ENCODE data around the gene CBR3. TPM values are rescaled to one million over a fixed set of nuclear protein-coding genes. Genes with fewer than 3 reads are reported as not detected.

CBR3 gene
- total and polyA plus RNA-seq, 2 donors (not counting 1 experiment from before 2014, with no cell fraction given) = 1.9 to 11.3 TPM

DNA sequence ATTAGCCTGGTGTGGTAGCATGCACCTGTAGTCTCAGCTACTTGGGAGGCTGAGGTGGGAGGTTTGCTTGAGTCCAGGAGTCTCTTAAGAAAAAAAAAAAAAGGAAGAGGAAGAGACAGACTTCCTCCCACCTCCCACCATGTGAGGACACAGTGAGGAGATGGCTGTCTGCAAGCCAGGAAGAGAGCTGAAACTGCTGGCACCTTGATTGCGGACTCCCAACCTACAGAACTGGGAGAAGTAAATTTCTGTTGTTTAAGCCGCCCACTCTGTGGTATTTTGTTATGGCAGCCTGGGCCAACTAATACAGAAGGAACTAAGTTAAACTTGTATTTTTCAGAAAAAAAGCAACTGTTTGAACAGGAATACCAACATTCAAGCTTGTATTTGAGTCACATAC is 43.5 kb downstream of the CBR3 start:
- no CpG with 5 or more reads among the region's 2 CpGs for WGBS (ENCODE audit: insufficient coverage)

DNA sequence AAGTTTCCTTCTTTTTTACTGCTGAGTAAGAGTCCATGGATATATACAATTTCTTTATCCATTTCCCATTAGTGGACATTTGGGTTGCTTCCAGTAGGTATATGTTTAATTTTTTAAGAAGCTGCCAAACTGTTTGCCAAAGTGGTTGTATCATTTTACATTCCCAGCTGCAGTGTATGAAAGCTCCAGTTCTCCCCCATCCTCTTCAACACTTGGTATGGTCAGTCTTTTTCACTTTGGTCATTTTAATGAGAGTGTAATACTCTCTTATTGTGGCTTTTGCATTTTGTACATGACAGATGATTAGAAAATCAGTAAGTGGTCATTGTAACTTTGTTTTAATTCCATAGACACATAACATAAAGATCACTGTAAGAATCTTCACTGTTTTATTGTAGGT is 44.3 kb downstream of the CBR3 start:
- Histone ChIP-seq H4K20me1 (ENCODE audit: control insufficient read depth, insufficient read depth, low read length, poor library complexity, severe bottlenecking) (peaks cover 31% of the 10 kb centered on the region), H3K9ac (ENCODE audit: low read length) (no peak overlapping the region), H3K4me2 (replicated peaks; ENCODE audit: low read depth, low read length, poor library complexity, severe bottlenecking) (no peak overlapping the region), H3K27me3 (replicated peaks in 1 of 4; ENCODE audit: control extremely low read depth in 1 of 4, control insufficient read depth in 3 of 4, insufficient read depth in 4 of 4, low read length in 3 of 4) (no peaks in the 10 kb centered on the region), H3K27ac (ENCODE audit: low read length in 2 of 2) (no peak overlapping the region), H3K9me3 (ENCODE audit: control extremely low read depth in 1 of 3, control insufficient read depth in 2 of 3, insufficient read depth in 1 of 3, low read length in 2 of 3) (no peaks in the 10 kb centered on the region), H3K4me3 (ENCODE audit: control extremely low read depth in 1 of 5, extremely low read depth in 1 of 5, insufficient read depth in 1 of 5, low read depth in 2 of 5, low read length in 4 of 5) (no peak overlapping the region), H3K36me3 (replicated peaks in 1 of 2; ENCODE audit: control extremely low read depth in 1 of 2, control insufficient read depth in 1 of 2, extremely low read depth in 1 of 2, insufficient read depth in 2 of 2, low read length in 1 of 2) (peaks cover 4 to 42% of the 10 kb centered on the region in 2 experiments), H2AFZ (ENCODE audit: insufficient read depth, low read depth, low read length, poor library complexity, severe bottlenecking) (no peak overlapping the region), H3K4me1 (ENCODE audit: control insufficient read depth in 2 of 2, insufficient read depth in 2 of 2, low read length in 2 of 2) (peaks cover 21 to 29% of the 10 kb centered on the region in 2 donors), H3K79me2 (ENCODE audit: control insufficient read depth, insufficient read depth, low read length) (peaks cover 75% of the 10 kb centered on the region)
- intact Hi-C loops (cut with micrococcal nuclease) = no loop called here
- no peaks in the 10 kb centered on the region for H3K27me3 Mint-ChIP-seq
- ATAC-seq (ENCODE audit: low read depth) (no peak), DNase-seq (no peak)
- peaks cover 42% of the 10 kb centered on the region for H3K4me1 Mint-ChIP-seq
- H3K9me3 Mint-ChIP-seq (ENCODE audit: insufficient read depth) = no peaks in the 10 kb centered on the region
- ChIA-PET POLR2A (no interaction called here), CTCF (interaction anchor here (0.6 kb wide), 1 partner anchor 276 kb away, joined by 4 read pairs; no protein-coding TSS in a partner anchor)
- no peak for TF ChIP-seq EZH2 (IDR thresholded peaks at IDR 0.05; ENCODE audit: borderline replicate concordance, insufficient read depth, low read depth, low read length, poor library complexity, severe bottlenecking)
- TF ChIP-seq, protein P1, sequence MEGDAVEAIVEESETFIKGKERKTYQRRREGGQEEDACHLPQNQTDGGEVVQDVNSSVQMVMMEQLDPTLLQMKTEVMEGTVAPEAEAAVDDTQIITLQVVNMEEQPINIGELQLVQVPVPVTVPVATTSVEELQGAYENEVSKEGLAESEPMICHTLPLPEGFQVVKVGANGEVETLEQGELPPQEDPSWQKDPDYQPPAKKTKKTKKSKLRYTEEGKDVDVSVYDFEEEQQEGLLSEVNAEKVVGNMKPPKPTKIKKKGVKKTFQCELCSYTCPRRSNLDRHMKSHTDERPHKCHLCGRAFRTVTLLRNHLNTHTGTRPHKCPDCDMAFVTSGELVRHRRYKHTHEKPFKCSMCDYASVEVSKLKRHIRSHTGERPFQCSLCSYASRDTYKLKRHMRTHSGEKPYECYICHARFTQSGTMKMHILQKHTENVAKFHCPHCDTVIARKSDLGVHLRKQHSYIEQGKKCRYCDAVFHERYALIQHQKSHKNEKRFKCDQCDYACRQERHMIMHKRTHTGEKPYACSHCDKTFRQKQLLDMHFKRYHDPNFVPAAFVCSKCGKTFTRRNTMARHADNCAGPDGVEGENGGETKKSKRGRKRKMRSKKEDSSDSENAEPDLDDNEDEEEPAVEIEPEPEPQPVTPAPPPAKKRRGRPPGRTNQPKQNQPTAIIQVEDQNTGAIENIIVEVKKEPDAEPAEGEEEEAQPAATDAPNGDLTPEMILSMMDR (IDR thresholded peaks at IDR 0.05) = no peak
- H3K27ac Mint-ChIP-seq = no peak overlapping the region
- no peak overlapping the region for H3K4me3 Mint-ChIP-seq

More for the DNA sequence above, 43.5 kb downstream of the CBR3 start:
- Histone ChIP-seq H3K79me2 (ENCODE audit: control insufficient read depth, insufficient read depth, low read length) (peaks cover 71% of the 10 kb centered on the region), H4K20me1 (ENCODE audit: control insufficient read depth, insufficient read depth, low read length, poor library complexity, severe bottlenecking) (peaks cover 28% of the 10 kb centered on the region), H3K27ac (ENCODE audit: low read length in 2 of 2) (no peak overlapping the region), H3K27me3 (replicated peaks in 1 of 4; ENCODE audit: control extremely low read depth in 1 of 4, control insufficient read depth in 3 of 4, insufficient read depth in 4 of 4, low read length in 3 of 4) (no peaks in the 10 kb centered on the region), H3K36me3 (replicated peaks in 1 of 2; ENCODE audit: control extremely low read depth in 1 of 2, control insufficient read depth in 1 of 2, extremely low read depth in 1 of 2, insufficient read depth in 2 of 2, low read length in 1 of 2) (peaks cover 4 to 40% of the 10 kb centered on the region in 2 experiments), H3K4me1 (ENCODE audit: control insufficient read depth in 2 of 2, insufficient read depth in 2 of 2, low read length in 2 of 2) (peaks cover 23 to 33% of the 10 kb centered on the region in 2 donors), H3K4me2 (replicated peaks; ENCODE audit: low read depth, low read length, poor library complexity, severe bottlenecking) (no peak overlapping the region), H3K9me3 (ENCODE audit: control extremely low read depth in 1 of 3, control insufficient read depth in 2 of 3, insufficient read depth in 1 of 3, low read length in 2 of 3) (no peaks in the 10 kb centered on the region), H2AFZ (ENCODE audit: insufficient read depth, low read depth, low read length, poor library complexity, severe bottlenecking) (no peak overlapping the region), H3K9ac (ENCODE audit: low read length) (no peak overlapping the region), H3K4me3 (ENCODE audit: control extremely low read depth in 1 of 5, extremely low read depth in 1 of 5, insufficient read depth in 1 of 5, low read depth in 2 of 5, low read length in 4 of 5) (no peak overlapping the region)
- DNase-seq = no peak
- H3K27ac Mint-ChIP-seq = no peak overlapping the region
- H3K4me1 Mint-ChIP-seq = peaks cover 42% of the 10 kb centered on the region
- no peaks in the 10 kb centered on the region for H3K27me3 Mint-ChIP-seq
- CTCF ChIA-PET = interaction anchor here (1.8 kb wide), 1 partner anchor 9 kb away, joined by 4 read pairs; no protein-coding TSS in a partner anchor
- no peak for ATAC-seq (ENCODE audit: low read depth)
- TF ChIP-seq, protein P1 (IDR thresholded peaks at IDR 0.05) = no peak
- no peak overlapping the region for H3K4me3 Mint-ChIP-seq
- POLR2A ChIA-PET = no interaction called here
- H3K9me3 Mint-ChIP-seq (ENCODE audit: insufficient read depth) = no peaks in the 10 kb centered on the region
- intact Hi-C loops (cut with micrococcal nuclease) = no loop called here
